ENCODE measurements around the gene DDIT3.

- TF ChIP-seq GABPA (IDR thresholded peaks at IDR 0.05; ENCODE audit: borderline replicate concordance, insufficient read depth, low read length) (no peak), CTCF (IDR thresholded peaks at IDR 0.05; ENCODE audit: control extremely low read depth in 1 of 3, insufficient read depth in 1 of 3, low read depth in 1 of 3, low read length in 3 of 3) (peak; percentile 67 to 84 (median 69)), HDAC6 (IDR thresholded peaks at IDR 0.05; ENCODE audit: low read depth, low read length) (no peak), MAFK (IDR thresholded peaks at IDR 0.05; ENCODE audit: low read depth, low read length) (no peak)
Observed at GRCh38 chr12:57476162-57476992, 43.9 kb downstream of the DDIT3 start.

Data from H1 (cell line).